OCI-LY1 (cell line): ENCODE results near the gene WDFY4.

Experiments used
- CTCF ChIP-seq: fragments of 200-600 bp; sonication (generic), shearing (Covaris generic); IDR thresholded peaks from 2 replicates; pipeline ENCODE4 v1.5.1; 2017; ENCODE audit warnings: mild to moderate bottlenecking, antibody characterized with exemption, low read length, moderate library complexity, mixed read lengths
- EZH2 ChIP-seq: fragments of 200-600 bp; sonication (generic), shearing (Covaris generic); IDR thresholded peaks from 2 replicates; pipeline ENCODE4 v1.8.0; 2017; ENCODE audit warnings: borderline replicate concordance, mixed run types, mild to moderate bottlenecking, antibody characterized with exemption, low read length, moderate library complexity, mixed read lengths

- TF ChIP-seq CTCF (no peak), EZH2 (no peak)
Measured at GRCh38 chr10:48769706-48770435, 85.2 kb downstream of the WDFY4 start.
